ENCODE measurements around the gene CCDC190. TPM values are rescaled to one million over a fixed set of nuclear protein-coding genes. Genes with fewer than 3 reads are reported as not detected.

The CCDC190 gene
- total RNA-seq, 1 donor from 2014 or later = not detected

DNA sequence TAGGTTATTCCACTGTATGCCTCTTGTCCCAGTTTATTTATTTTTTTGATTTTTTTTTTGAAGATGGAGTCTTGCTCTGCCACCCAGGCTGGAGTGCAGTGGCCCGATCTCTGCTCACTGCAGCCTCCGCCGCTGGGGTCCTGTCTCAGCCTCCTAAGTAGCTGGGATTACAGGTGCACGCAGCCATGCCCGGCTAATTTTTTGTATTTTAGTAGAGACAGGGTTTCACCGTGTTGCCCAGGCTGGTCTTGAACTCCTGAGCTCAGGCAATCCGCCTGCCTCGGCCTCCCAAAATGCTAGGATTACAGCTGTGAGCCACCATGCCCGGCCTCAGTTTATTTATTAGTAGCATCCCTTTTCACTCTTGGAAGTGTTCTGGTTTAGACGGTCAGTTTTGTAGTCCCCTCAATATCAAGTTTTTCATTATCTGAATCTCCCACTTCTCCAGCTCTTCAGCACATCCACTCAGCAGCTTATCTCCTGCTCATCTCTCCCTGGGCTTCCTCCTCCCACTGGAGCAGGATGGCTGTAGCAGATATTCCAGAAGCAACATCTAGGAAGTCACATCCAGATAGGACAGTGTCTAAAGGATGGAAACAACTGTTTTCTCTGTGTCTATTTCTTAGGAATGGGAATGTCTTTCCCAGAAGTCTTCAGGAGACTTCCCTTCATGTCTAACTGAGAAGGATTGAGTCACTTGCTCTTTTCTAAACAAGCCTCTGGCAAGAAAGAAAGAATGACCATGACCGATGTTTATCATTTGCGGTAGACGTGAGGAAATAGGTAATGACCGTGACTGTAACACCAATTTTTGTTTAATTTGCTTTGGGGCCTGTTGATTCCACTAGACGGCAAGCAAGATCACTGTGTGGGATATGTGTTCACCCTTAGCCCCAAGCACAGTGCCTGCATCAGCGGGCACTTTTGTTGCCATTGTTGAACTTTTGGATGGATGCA is 14.4 kb downstream of the CCDC190 start:
- no peaks in the 10 kb centered on the region for H3K79me2 ChIP-seq (ENCODE audit: low read depth)
- H3K36me3 Mint-ChIP-seq = no peaks in the 10 kb centered on the region
- H3F3A ChIP-seq (ENCODE audit: low read depth) = no peaks in the 10 kb centered on the region
- H3K9me3 Mint-ChIP-seq = no peaks in the 10 kb centered on the region
- no peak overlapping the region for H3K27ac Mint-ChIP-seq
- no peaks in the 10 kb centered on the region for H3K4me1 Mint-ChIP-seq
- H3K36me3 ChIP-seq = no peaks in the 10 kb centered on the region
- H3K4me1 ChIP-seq = no peaks in the 10 kb centered on the region
- no peak overlapping the region for H3K4me3 Mint-ChIP-seq
- no peak overlapping the region for H3K9ac ChIP-seq
- H3K27me3 ChIP-seq = no peaks in the 10 kb centered on the region
- H2AFZ ChIP-seq (replicated peaks) = no peak overlapping the region
- no peak overlapping the region for H3K4me3 ChIP-seq
- H3K27me3 Mint-ChIP-seq (ENCODE audit: insufficient read depth, low read depth) = no peaks in the 10 kb centered on the region
- no peak for DNase-seq (ENCODE audit: low spot score)
- H3K9me3 ChIP-seq (ENCODE audit: low read depth) = no peaks in the 10 kb centered on the region
- no peak overlapping the region for H3K4me2 ChIP-seq
- TF ChIP-seq EZH2 (IDR thresholded peaks at IDR 0.05) (no peak), EZH2phosphoT487 (IDR thresholded peaks at IDR 0.05) (no peak)
- TF ChIP-seq, protein P1, sequence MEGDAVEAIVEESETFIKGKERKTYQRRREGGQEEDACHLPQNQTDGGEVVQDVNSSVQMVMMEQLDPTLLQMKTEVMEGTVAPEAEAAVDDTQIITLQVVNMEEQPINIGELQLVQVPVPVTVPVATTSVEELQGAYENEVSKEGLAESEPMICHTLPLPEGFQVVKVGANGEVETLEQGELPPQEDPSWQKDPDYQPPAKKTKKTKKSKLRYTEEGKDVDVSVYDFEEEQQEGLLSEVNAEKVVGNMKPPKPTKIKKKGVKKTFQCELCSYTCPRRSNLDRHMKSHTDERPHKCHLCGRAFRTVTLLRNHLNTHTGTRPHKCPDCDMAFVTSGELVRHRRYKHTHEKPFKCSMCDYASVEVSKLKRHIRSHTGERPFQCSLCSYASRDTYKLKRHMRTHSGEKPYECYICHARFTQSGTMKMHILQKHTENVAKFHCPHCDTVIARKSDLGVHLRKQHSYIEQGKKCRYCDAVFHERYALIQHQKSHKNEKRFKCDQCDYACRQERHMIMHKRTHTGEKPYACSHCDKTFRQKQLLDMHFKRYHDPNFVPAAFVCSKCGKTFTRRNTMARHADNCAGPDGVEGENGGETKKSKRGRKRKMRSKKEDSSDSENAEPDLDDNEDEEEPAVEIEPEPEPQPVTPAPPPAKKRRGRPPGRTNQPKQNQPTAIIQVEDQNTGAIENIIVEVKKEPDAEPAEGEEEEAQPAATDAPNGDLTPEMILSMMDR (IDR thresholded peaks at IDR 0.05) = no peak
- H3K27ac ChIP-seq = no peak overlapping the region
- no peaks in the 10 kb centered on the region for H4K20me1 ChIP-seq (ENCODE audit: low read depth)

DNA sequence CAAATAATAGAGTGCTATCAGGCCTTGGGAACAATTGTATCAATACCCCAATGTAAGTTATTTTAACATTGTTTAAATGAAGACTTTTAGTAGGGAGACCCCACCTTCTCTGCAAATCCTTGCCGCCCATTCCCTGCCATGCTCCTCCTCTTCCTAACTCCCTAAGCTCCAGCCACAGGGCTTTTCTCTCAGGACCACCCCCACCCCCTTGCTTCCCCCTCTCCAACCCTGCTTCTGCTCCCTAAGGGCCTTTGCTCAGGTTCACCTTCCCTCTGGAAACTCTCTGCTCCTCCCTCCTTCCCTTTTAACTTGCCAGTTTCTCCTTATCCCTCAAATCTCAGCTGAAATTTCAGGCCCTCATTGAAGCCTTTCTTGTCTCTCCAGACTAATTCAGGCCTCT is 16.8 kb downstream of the CCDC190 start:
- no peak overlapping the region for H3K9ac ChIP-seq
- Mint-ChIP-seq H3K27me3 (ENCODE audit: insufficient read depth, low read depth) (no peaks in the 10 kb centered on the region), H3K9me3 (no peaks in the 10 kb centered on the region), H3K36me3 (no peaks in the 10 kb centered on the region), H3K4me1 (no peaks in the 10 kb centered on the region), H3K27ac (no peak overlapping the region), H3K4me3 (no peak overlapping the region)
- H3F3A ChIP-seq (ENCODE audit: low read depth) = no peaks in the 10 kb centered on the region
- no peaks in the 10 kb centered on the region for H3K4me1 ChIP-seq
- no peaks in the 10 kb centered on the region for H3K79me2 ChIP-seq (ENCODE audit: low read depth)
- no peak overlapping the region for H3K4me2 ChIP-seq
- TF ChIP-seq EZH2 (IDR thresholded peaks at IDR 0.05) = no peak
- TF ChIP-seq, protein P1 (IDR thresholded peaks at IDR 0.05) = no peak
- no peak for TF ChIP-seq EZH2phosphoT487 (IDR thresholded peaks at IDR 0.05)
- peak overlapping the region; percentile 19 for H2AFZ ChIP-seq (replicated peaks)
- H3K9me3 ChIP-seq (ENCODE audit: low read depth) = no peaks in the 10 kb centered on the region
- no peaks in the 10 kb centered on the region for H4K20me1 ChIP-seq (ENCODE audit: low read depth)
- no peaks in the 10 kb centered on the region for H3K27me3 ChIP-seq
- no peaks in the 10 kb centered on the region for H3K36me3 ChIP-seq
- DNase-seq (ENCODE audit: low spot score) = no peak
- no peak overlapping the region for H3K4me3 ChIP-seq
- no peak overlapping the region for H3K27ac ChIP-seq

DNA sequence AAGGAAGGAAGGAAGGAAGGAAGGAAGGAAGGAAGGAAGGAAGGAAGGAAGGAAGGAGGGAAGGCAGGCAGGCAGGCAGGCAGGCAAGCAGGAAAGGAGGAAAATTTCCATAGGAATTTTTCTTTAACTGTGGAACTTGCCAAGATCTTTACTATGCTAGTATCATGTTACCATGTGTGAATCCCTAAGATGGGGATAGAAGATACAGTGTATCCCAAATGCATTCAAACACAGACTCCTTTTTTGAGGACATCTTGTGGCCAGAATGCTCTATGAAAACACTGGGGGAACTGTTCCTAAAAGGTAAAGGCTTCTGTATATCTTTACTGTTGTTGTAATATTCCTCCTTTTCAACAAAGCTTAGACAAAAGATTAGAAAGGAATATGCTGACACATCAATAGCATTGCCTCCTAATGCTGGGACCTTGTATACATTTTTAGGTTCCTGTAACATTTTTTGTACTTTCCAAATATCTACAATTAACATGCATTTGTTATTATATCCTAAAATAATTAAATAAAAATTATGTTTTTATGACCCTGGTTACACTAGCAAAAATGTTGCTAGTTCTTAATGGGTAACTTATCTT is 20.6 kb downstream of the CCDC190 start:
- Mint-ChIP-seq H3K4me1 (no peaks in the 10 kb centered on the region), H3K27ac (no peak overlapping the region), H3K4me3 (no peak overlapping the region), H3K27me3 (ENCODE audit: insufficient read depth, low read depth) (no peaks in the 10 kb centered on the region), H3K9me3 (peaks cover 6% of the 10 kb centered on the region), H3K36me3 (peaks cover 3% of the 10 kb centered on the region)
- Histone ChIP-seq H4K20me1 (ENCODE audit: low read depth) (no peaks in the 10 kb centered on the region), H3K27me3 (no peaks in the 10 kb centered on the region), H3K4me1 (peaks cover 3% of the 10 kb centered on the region), H3F3A (ENCODE audit: low read depth) (no peaks in the 10 kb centered on the region), H3K4me2 (no peak overlapping the region), H3K4me3 (no peak overlapping the region), H3K79me2 (ENCODE audit: low read depth) (no peaks in the 10 kb centered on the region), H3K9ac (no peak overlapping the region), H3K27ac (no peak overlapping the region), H3K36me3 (no peaks in the 10 kb centered on the region), H2AFZ (replicated peaks) (no peak overlapping the region), H3K9me3 (ENCODE audit: low read depth) (peaks cover 9% of the 10 kb centered on the region)
- DNase-seq (ENCODE audit: low spot score) = no peak
- TF ChIP-seq, protein P1 (IDR thresholded peaks at IDR 0.05) = no peak
- TF ChIP-seq EZH2 (IDR thresholded peaks at IDR 0.05) (no peak), EZH2phosphoT487 (IDR thresholded peaks at IDR 0.05) (no peak)
